ENCODE measurements around the gene BIRC6.
"Not testable (repeated sequence)": the region's sequence is repeated elsewhere in the genome, so short reads cannot be mapped to it uniquely, and the experiment has no call there.

The BIRC6 gene

DNA sequence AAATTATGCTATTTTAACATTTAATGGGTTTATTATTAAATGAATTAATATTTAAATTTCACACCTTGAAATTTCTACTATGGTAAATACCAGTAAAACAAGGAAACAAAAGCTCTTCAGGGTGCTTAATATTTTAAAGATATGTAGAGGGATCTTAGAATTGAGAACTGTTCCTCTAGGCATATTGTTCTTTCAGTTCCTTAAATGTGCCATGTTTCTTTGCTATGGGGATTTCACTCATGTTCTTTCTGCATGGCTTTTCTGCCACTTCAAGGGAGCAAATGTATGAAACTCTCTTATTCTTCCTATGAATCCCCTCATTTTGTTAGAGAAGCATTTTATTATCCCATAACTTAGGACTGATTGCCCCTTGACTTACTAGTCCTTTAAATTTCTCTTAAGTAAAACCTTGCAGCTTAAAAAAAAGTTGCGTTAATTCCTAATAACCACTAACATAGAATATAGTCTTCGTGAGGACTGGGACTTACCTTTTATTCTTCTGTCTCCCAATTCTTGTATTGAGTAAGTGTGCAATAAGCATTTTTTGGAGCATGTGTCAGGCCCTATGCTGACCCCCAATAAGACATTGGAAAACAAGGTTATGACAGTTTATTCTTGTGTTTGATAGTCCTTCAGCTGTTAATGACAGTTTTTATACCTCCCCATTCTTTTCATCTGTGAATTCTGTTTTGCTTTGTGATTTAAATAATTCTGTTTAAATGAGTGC lies 95.7 kb downstream of the BIRC6 start:
- no peak for DNase-seq

- DNase-seq = no peak
Measured at GRCh38 chr2:32453242-32454062, 96.6 kb downstream of the BIRC6 start.

DNA sequence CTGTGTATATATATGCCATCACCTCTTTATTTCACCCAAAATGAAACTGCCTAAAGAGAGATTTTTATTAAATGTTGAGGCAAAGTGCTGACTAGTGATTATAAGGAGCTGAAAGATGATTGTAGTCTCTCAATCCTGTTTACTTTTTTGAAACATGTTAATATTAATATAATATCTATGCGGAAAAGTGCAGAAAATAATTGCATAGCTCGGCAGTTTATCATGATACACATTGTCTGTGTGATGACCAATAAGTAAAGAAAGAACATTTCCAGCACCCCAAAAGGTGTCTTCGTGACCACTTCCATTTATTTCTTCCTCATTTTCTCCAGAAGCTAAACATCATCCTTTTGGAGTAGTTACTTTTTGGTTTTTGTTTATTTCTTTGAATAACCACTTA lies 99.0 kb downstream of the BIRC6 start:
- DNase-seq = no peak

DNA sequence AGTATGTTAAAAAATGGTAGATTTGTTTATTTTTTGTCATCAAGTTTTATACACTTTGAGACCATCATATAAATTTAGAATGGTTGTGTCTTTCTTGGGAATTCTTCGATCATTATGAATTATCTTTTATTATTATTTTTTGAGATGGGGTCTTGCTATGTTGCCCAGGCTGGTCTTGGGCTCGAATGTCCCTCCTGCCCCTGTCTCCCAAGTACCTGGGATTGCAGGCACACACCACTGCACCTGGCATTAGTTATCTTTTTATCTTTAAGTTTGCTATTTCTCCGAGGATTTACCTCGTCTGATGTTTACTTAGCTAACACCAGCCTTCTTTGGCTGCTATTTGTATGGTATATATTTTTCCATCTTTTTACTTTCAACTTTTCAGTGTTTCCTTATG lies 100.0 kb downstream of the BIRC6 start:
- DNase-seq = no peak

DNA sequence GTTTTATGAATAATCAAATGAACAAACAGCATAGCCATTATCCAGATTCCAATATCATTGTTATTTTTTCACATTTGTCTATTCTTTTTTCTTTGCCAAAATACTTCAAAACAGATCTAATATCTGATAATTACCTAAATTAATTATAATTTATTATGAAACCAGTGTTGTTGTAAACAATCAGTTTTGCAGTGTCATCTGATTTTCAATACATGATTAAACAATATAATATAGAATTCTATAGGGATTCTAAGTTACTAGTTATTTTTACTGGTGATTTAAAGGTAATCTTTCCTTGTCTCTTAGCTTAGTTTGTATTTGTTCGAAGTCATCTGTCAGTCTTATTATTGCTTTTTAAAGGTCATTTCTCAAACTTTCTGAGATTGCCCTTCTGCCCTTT lies 101.0 kb downstream of the BIRC6 start:
- no peak for DNase-seq

DNA sequence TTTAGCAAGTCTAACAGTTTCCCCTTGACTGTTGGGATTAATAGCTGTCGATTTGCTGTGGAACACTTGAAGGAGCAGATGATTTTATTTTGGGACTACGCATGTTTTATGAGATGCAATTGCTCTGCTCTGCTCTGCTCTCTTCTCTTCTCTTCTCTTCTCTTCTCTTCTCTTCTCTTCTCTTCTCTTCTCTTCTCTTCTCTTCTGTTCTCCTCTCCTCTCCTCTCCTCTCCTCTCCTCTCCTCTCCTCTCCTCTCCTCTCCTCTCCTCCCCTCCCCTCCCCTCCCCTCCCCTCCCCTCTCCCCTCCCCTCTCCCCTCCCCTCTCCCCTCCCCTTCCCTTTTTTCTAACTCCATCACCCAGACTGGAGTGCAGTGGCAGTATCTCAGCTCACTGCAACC lies 104.0 kb downstream of the BIRC6 start:
- not testable (repeated sequence) for DNase-seq

- DNase-seq = no peak
Measured at GRCh38 chr2:32463110-32463509, 106.3 kb downstream of the BIRC6 start.

GRCh38 chr2:32464431-32464830 lies 107.6 kb downstream of the BIRC6 start:
- no peak for DNase-seq

- DNase-seq = no peak
Measured at GRCh38 chr2:32472605-32473004, 115.8 kb downstream of the BIRC6 start.

- peak; percentile 51 for DNase-seq
Measured at GRCh38 chr2:32474381-32474780, 117.6 kb downstream of the BIRC6 start.

- no peak for DNase-seq
Measured at GRCh38 chr2:32478889-32479620, 122.2 kb downstream of the BIRC6 start.

GRCh38 chr2:32479993-32480392 lies 123.2 kb downstream of the BIRC6 start:
- no peak for DNase-seq

DNA sequence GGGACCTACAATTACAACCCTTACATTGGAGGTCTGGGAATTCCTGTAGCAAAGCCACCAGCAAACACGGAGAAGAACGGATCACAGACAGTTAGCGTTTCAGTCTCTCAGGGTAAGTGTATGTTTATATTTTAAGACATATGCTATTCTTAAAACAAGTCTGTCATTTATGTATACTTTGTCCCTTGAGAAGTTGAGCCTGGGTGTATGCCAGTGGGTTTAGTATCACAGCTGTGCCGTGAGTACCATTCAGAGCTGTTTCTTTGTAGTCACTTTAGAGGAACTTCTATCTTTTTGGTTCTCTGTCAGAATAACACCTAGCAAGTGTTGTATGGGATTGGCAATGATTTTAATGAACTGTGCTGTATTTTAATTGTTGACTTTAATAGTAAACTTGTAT lies 125.6 kb downstream of the BIRC6 start:
- DNase-seq = no peak

DNA sequence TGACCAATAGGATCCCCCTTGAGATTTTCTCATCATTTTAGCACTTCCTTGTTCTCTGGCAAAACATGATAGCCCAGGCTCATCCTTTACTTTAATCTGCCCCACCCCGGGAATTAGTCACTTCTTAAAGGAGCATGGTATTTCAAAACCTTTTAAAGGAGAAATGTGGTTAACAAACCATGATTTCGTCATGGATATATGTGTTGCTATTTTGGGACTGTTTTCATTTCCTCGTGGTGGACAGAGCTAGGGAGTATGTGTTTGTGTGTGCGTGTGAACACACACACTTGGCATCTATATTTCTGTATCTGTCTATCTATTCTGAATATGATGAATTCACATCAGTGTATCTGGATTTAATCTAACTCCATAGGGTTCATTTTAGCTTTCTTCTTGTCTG lies 128.1 kb downstream of the BIRC6 start:
- no peak for DNase-seq

GRCh38 chr2:32485399-32485798 lies 128.6 kb downstream of the BIRC6 start:
- no peak for DNase-seq

DNA sequence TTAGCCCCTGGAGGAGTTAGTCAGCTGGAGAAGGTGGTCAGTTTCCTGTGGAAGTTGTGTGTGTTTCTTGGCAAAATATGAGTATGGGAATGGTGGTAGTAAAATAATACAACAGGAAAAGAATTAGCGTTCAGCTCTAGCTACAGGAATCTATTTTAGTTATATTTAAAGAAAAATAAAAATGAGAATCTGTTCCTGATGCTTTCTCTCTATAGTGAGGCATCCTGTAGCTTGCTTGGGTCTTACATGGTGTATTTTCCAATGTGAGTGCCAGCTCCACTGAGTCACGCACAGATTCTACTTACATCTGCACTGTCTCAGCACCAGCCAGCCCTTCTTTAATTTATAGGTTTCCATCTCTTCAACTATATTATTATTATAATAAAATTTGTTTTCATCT lies 132.2 kb downstream of the BIRC6 start:
- no peak for DNase-seq

DNA sequence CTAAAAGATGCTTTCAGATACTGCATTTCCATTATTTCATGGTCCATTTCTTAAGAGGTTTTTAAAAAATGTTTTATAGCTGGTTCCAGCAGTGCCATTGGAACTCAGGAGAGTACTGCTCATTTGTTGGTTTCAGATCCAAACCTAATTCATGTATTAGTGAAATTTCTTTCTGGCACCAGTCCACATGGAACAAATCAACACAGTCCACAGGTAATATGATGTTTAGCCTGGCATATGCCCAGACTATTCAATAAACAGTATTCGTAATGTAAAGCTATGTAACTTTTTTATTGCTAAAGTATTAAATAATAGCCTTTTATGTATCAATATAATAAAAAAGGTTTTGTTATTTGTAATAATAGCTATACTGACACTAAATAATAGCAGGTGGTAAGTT lies 134.5 kb downstream of the BIRC6 start:
- DNase-seq = no peak

DNA sequence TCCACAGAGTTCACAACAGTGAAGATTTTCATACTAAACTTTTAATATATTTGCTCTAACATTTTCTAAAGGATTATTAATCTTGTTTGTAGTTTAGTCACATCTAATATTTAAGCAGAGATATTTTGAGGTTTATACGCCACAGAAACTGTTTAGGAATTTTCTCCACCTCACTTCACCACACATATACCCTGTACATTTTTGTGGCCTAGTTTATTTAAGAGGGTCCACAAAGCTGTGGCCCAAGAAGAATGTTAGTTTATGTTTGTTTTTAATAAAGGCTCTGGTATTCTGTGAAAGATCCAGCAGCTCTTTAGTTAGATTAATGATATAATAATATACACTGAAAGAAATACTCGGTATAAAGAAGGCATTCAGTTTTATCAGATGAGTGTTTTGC lies 138.3 kb downstream of the BIRC6 start:
- no peak for DNase-seq

DNA sequence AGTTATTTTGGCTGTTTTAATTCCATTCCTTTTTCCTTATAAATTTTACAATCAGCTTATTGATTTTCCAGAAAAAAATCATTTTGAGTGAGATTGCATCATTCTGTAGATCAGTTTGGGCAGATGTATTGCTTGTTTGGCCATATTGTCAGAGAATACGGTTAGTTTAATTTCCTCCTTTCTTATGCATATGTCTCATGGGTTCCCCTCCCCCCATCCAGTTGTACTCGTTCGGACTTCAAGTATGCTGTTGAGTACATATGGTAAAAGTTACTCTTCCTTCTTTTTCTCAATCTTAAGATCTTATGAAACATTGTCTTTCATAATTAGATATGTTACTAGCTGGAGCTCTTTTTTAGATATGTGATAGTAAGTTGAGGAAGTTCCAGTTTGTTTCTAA lies 139.8 kb downstream of the BIRC6 start:
- DNase-seq = no peak

- DNase-seq = no peak
Measured at GRCh38 chr2:32498306-32498705, 141.5 kb downstream of the BIRC6 start.

GRCh38 chr2:32502941-32503340 lies 146.1 kb downstream of the BIRC6 start:
- DNase-seq = no peak

- no peak for DNase-seq
Measured at GRCh38 chr2:32504877-32505478, 148.2 kb downstream of the BIRC6 start.

DNA sequence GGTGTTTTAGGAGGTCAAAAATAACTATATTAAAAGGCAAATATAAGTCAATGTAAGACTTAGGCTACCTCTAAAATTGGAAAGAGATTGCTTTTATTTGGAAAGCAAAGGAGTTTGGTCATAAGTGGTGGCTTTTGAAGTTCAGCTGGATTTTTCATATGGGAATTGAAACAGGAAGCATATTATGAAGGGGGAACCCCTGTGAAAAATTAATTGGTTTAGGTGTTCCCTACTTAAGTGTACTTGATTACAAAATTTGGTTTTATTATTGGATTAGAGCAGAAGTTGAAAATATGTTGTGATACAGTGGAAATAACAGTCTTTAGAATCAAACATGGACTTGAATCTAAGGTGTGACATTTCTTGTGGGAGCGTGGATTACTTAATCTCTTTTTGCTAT lies 149.6 kb downstream of the BIRC6 start:
- DNase-seq = no peak

All from activated CD4-positive, alpha-beta T cell treated with anti-CD3 and anti-CD28 coated beads, Interleukin-2, amount 50 U/mL, for 16 hours (primary cell).